ENCODE measurements around the gene DENND11. TPM values are rescaled to one million over a fixed set of nuclear protein-coding genes. Genes with fewer than 3 reads are reported as not detected.

The DENND11 gene
- total and polyA plus RNA-seq, 9 of the 15 experiments (the other 6 are each of a cell fraction or from before 2014, with no cell fraction given) = 0.07 to 1.1 (median 0.36) TPM

DNA sequence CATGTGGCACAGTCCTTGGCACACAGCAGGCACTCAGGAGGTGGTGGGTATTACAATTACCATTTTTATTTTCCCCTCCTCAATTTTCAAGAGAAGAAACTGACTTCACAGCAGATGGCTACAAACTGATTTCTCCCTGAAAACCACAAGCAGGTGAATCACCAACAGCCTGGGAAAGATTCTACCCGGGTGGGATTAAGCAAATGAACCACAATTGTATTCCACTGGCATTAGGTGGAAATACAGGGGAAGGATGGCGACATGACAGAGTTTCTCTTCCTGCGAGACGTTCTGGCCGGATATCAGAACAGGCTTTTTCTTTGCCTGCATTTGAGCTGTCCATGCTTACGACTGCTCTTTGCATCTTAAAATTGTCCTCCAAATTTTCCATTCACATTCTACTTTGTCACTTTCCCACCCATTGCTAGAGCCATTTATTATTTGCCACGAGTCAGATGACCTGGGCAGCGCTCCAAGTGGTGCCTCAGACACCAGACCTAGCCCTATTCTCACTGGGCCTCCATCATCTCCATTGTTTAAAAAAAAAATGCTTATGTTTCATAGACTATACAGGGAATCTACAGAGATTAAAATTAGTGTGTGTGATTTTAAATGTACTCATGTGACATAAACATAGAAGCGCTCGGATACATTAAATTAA, 4.6 kb downstream of the DENND11 start:
- H3K9me3 ChIP-seq (replicated peaks; ENCODE audit: control insufficient read depth, insufficient read depth, low read depth, low read length) = no peaks in the 10 kb centered on the region
- no peak overlapping the region for H3K27ac ChIP-seq (ENCODE audit: extremely low read depth, low read depth, low read length)
- no peak for TF ChIP-seq ZNF3 (CRISPR knock-in tag; IDR thresholded peaks at IDR 0.05)
- no peak for TF ChIP-seq KAT8 (IDR thresholded peaks at IDR 0.05; ENCODE audit: low read depth)
- no peak for TF ChIP-seq XRCC4 (IDR thresholded peaks at IDR 0.05; ENCODE audit: extremely low read depth, insufficient read depth, insufficient read length)
- TF ChIP-seq ZNF217 (CRISPR knock-in tag; IDR thresholded peaks at IDR 0.05) = no peak
- TF ChIP-seq ZNF124 (CRISPR knock-in tag; IDR thresholded peaks at IDR 0.05) = no peak
- TF ChIP-seq STAT5B (CRISPR knock-in tag; IDR thresholded peaks at IDR 0.05) = no peak
- TF ChIP-seq SLC30A9 (CRISPR knock-in tag; IDR thresholded peaks at IDR 0.05) = no peak
- H3K9me1 ChIP-seq (ENCODE audit: control insufficient read depth, insufficient read depth, low read length) = no peaks in the 10 kb centered on the region
- FAIRE-seq (no peak), DNase-seq (ENCODE audit: extremely low read depth in 1 of 4, low spot score in 3 of 4) (no peak), ATAC-seq (no peak)
- 1% methylated on average over 10 of the region's 10 CpGs for WGBS (ENCODE audit: insufficient coverage, low coverage, missing lambda C conversion rate)
- H4K20me1 ChIP-seq (replicated peaks; ENCODE audit: control insufficient read depth, insufficient read depth, low read length) = no peaks in the 10 kb centered on the region; the same call in none of the 2 replicates
- H3K27me3 ChIP-seq (ENCODE audit: control insufficient read depth in 2 of 2, insufficient read depth in 2 of 2, low read length in 2 of 2) = peaks cover 31 to 37% of the 10 kb centered on the region in 2 experiments
- H3K36me3 ChIP-seq (ENCODE audit: control insufficient read depth, insufficient read depth, low read length) = no peaks in the 10 kb centered on the region
- in situ Hi-C loops (cut with MboI) = no loop called here
- no peak overlapping the region for H3K4me2 ChIP-seq (ENCODE audit: insufficient read depth, low read length)
- ChIA-PET CTCF (ENCODE audit: low intra/inter-chr PET ratio) (no interaction called here), POLR2A (interaction anchor here (0.8 kb wide), 1 partner anchor 16 kb away, joined by 3 read pairs; no protein-coding TSS in a partner anchor)
- no TSS peak for BruUV-seq (replicated peaks)
- H3K79me2 ChIP-seq (ENCODE audit: control insufficient read depth, insufficient read depth, low read length) = no peaks in the 10 kb centered on the region
- peaks cover 0 to 9% of the 10 kb centered on the region in 2 experiments; a peak in 2 of 5 replicates for H3K4me1 ChIP-seq (replicated peaks in 1 of 2; ENCODE audit: control insufficient read depth in 2 of 2, insufficient read depth in 2 of 2, low read length in 2 of 2)
- H2AFZ ChIP-seq (ENCODE audit: low read depth, low read length) = no peak overlapping the region
- intact Hi-C loops (cut with micrococcal nuclease) = no loop called here
- no peak overlapping the region for H3K4me3 ChIP-seq
- no peak overlapping the region for H3K9ac ChIP-seq (ENCODE audit: insufficient read depth in 1 of 2, low read depth in 2 of 2, low read length in 2 of 2)
